Retinal pigment epithelial cell (primary cell): Measurements from ENCODE around the gene GALNT17.

Experiments
- DNase-seq: peaks from one replicate; pipeline ENCODE4 v3.0.0-alpha.2; 2010; ENCODE audit warnings: low read depth
- H3K4me3 ChIP-seq: 2 replicates; pipeline ENCODE4 v1.5.1; 2011; ENCODE audit warnings: mild to moderate bottlenecking, low read length, control low read depth, moderate library complexity
- TF ChIP-seq, protein P1 (sequence below): conservative IDR thresholded peaks from 2 replicates; pipeline ENCODE4 v1.5.1; 2011; ENCODE audit warnings: low read depth, low read length, control low read depth, inconsistent platforms

Gene GALNT17

DNA sequence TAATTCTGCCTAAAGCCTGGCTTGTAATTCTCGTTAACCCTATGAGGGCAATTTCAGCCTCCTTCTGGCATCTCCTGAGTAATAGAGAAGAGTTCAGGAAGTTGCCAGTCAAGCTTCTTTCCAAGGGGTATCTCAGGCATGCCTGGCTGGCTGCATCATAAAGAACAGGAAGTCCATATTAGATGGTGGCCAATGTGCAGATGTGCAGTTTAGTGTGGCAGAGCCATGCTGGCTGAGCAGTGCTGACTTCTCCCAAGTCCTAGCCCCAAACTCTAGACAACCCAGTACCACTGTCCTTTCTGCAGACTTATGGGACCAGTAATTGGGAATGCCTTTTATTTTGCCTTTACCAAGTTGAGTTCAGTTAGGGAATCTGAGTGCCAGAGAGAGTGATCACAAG is 517.9 kb downstream of the GALNT17 start:
- no peak for DNase-seq
- no peak overlapping the region for H3K4me3 ChIP-seq
- TF ChIP-seq, protein P1, sequence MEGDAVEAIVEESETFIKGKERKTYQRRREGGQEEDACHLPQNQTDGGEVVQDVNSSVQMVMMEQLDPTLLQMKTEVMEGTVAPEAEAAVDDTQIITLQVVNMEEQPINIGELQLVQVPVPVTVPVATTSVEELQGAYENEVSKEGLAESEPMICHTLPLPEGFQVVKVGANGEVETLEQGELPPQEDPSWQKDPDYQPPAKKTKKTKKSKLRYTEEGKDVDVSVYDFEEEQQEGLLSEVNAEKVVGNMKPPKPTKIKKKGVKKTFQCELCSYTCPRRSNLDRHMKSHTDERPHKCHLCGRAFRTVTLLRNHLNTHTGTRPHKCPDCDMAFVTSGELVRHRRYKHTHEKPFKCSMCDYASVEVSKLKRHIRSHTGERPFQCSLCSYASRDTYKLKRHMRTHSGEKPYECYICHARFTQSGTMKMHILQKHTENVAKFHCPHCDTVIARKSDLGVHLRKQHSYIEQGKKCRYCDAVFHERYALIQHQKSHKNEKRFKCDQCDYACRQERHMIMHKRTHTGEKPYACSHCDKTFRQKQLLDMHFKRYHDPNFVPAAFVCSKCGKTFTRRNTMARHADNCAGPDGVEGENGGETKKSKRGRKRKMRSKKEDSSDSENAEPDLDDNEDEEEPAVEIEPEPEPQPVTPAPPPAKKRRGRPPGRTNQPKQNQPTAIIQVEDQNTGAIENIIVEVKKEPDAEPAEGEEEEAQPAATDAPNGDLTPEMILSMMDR = no peak

DNA sequence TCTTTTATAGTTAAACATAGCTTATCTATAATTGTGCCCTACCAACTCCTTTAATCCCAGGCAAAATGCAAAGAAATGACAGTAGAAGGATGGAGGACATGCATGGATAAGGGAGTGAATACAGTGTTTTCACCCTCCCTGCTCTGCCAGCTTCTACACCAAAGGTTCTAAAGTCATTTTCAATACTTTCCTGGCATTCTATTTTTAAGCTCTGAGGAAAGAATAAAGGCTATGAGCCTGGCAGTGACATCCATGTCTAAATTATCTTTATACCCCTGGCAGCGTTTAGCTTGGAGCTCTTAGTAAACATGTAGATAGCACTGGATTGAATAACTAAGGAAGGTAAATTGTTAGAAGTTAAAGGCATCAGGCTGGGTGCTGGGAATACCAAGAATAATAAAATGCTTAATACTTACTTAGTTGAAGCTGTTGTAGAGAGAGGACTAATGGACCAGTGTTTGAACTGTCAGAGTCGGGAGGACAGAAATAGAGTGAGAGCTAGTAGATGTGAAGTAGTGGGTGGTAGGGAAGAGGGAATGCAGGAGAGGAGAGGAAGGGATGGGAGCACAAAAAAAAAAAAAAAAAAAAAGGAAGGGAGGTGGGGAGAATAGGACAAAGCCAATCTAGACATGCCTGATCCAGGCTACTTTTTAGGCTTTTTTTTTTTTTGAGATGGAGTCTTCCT is 518.9 kb downstream of the GALNT17 start:
- DNase-seq = no peak
- no peak overlapping the region for H3K4me3 ChIP-seq
- TF ChIP-seq, protein P1 = no peak

DNA sequence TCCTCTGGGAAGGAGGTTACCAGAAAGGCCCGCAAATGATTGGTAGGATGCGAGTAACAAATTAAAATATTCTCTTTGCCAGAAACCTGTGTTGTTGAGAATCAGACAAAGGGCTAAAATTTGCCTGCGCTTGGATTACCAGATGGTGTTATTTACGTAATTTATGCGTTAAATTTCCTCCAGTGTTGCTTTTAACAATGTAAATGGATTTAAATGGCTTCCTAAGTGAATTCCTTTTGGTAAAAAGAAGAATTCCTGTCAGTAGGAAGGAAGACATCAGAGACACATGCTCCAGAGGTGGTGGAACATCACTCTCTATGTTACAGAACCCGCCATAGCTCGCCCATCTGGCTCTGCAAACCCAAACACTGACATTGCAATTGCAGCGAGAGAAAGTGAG is 520.6 kb downstream of the GALNT17 start:
- no peak for DNase-seq
- no peak overlapping the region for H3K4me3 ChIP-seq
- TF ChIP-seq, protein P1 = no peak

DNA sequence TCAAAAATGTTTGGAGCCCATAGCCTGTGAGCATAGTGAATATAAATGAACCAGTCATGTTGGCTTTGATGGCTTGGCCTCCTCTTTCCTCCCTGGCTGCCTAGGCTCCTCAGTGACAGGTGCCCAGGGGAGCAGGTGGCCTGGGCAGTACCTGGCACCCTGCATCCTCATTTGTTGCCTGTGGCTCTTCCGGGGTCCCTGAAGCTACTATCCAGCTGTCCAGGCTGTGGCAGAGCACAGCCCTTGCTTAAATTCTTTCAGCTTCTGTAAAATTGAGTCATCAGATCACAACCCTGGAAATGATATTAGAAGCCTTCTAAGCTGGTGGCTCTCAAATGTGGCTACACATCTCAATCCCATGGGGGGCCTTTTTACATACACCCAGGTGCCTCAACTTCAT is 525.4 kb downstream of the GALNT17 start:
- TF ChIP-seq, protein P1 = no peak
- DNase-seq = no peak
- no peak overlapping the region for H3K4me3 ChIP-seq

DNA sequence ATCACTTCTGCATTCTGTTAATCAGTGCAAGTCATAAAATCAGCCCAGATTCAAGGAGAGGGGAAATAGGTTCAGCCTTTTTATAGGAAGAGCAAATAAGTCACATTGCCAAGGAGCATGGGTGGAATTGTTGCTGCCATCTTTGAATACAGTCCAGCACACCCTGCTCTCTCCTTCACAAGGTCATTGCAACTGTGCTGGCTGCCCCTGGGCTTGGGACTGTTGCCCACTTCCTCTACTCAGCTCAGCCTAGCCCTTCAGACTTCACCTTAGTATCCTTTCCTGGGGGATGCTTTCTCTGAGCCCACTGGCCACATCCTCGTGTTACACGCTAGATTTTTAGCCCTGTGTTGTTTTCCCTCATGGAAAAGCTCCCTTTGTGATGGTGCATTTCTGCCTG is 527.7 kb downstream of the GALNT17 start:
- no peak overlapping the region for H3K4me3 ChIP-seq
- TF ChIP-seq, protein P1 = no peak
- no peak for DNase-seq

DNA sequence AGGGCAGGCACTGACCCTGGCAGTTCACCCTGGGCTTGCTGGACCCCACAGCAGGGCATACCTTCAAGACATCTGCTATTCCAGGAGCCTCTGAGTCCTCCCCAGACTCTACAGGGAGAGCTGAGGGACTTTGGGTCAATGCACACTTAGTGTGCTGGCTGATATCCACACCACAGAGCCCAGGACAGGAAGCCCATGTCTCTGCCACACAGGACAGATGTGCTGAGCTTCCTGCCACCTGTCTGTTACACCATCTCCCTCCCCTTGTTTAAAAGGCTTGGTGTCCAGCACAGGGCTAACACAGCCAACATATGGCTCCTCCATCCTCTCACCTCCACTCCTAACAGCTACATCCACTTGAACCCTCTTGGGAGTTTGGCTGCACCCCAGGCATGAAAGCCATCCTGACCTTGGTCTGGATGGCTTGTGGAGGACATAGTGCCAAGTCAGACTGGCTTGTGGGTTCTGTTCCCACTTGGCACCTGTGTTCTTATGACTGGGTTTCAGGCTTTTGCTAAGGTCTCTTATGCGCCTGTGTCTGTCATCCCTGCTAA is 529.8 kb downstream of the GALNT17 start:
- no peak overlapping the region for H3K4me3 ChIP-seq

More for the DNA sequence above, 529.8 kb downstream of the GALNT17 start:
- TF ChIP-seq, protein P1 = no peak
- no peak for DNase-seq
